Esophagus muscularis mucosa (tissue), 4 donors: Measurements from ENCODE around the gene PFDN6. TPM values are rescaled to one million over a fixed set of nuclear protein-coding genes. Genes with fewer than 3 reads are reported as not detected.
A peak's percentile ranks its signal among the peaks of the same experiment; 100 is the strongest.

Experiments used
- DNase-seq: peaks from one replicate; pipeline ENCODE4 v3.0.0-alpha.2; 2017; ENCODE audit errors: extremely low spot score
- H3K27ac ChIP-seq, 4 donors: fragments of 200-600 bp; sonication (generic); replicated peaks in 1 of 4; 1 replicate in 3 of 4; 2 replicates in 1 of 4; pipeline ENCODE4 v1.5.1; 2016 to 2019; ENCODE audit warnings: mild to moderate bottlenecking in 1 of 4
- H3K27me3 ChIP-seq, 4 donors: fragments of 200-600 bp; sonication (generic); one replicate each; pipeline versions ENCODE4 v1.5.1 to v1.6.0; 2016 to 2019
- H3K36me3 ChIP-seq, 4 donors: fragments of 200-600 bp; sonication (generic); one replicate each; pipeline ENCODE4 v1.5.1; 2016 to 2019
- H3K4me1 ChIP-seq, 4 donors: fragments of 200-600 bp; sonication (generic); one replicate each; pipeline ENCODE4 v1.5.1; 2016 to 2019
- H3K4me3 ChIP-seq, 4 donors: fragments of 200-600 bp; sonication (generic); 1 replicate in 2 of 4; 2 replicates in 2 of 4; pipeline ENCODE4 v1.5.1; 2016 to 2019; ENCODE audit warnings: mild to moderate bottlenecking in 4 of 4, moderate library complexity in 1 of 4
- H3K9me3 ChIP-seq, 4 donors: fragments of 200-600 bp; sonication (generic); 1 replicate in 3 of 4; 2 replicates in 1 of 4; pipeline ENCODE4 v1.5.1; 2016 to 2019
- CTCF ChIP-seq, 3 experiments: fragments of 200-600 bp in 2 of 3; fragments of 450-650 bp in 1 of 3; sonication (generic) in 2 of 3; IDR thresholded peaks; one replicate each; pipeline ENCODE4 v1.5.1; 2017 to 2019; ENCODE audit warnings: antibody characterized with exemption in 3 of 3, mild to moderate bottlenecking in 2 of 3, moderate library complexity in 1 of 3
- EP300 ChIP-seq: sonication (generic); formaldehyde crosslinking; IDR thresholded peaks from one replicate; pipeline ENCODE4 v1.6.1; 2017; ENCODE audit warnings: antibody characterized with exemption
- POLR2A ChIP-seq: fragments of 450-650 bp; IDR thresholded peaks from one replicate; pipeline ENCODE4 v1.6.1; 2017; ENCODE audit warnings: antibody characterized with exemption, moderate library complexity, mild to moderate bottlenecking, low read depth
- POLR2AphosphoS5 ChIP-seq, 2 donors: sonication (generic); formaldehyde crosslinking; IDR thresholded peaks; one replicate each; pipeline ENCODE4 v1.6.1; 2017; ENCODE audit warnings: antibody characterized with exemption in 2 of 2
- WGBS: methylation state at CpG from one replicate; pipeline ENCODE4 v1.1.5; 2018; 5-methylcytosine and 5-hydroxymethylcytosine counted together
- intact Hi-C: fragments of 100-400 bp; cut with DNase I; formaldehyde crosslinking; loops from one replicate; pipeline ENCODE4 v1.15.1; 2023
- total RNA-seq, 4 donors: library from RNA; depleted of rRNA; stranded (reverse); fragments of >200 nt; gene quantifications; one replicate each; pipeline versions ENCODE4 v1.1.0 to v1.2.1, GENCODE V29; 2016

PFDN6 gene
- total RNA-seq, 4 donors from 2014 or later: 29.1 to 54.2 (median 43.7) TPM

DNA sequence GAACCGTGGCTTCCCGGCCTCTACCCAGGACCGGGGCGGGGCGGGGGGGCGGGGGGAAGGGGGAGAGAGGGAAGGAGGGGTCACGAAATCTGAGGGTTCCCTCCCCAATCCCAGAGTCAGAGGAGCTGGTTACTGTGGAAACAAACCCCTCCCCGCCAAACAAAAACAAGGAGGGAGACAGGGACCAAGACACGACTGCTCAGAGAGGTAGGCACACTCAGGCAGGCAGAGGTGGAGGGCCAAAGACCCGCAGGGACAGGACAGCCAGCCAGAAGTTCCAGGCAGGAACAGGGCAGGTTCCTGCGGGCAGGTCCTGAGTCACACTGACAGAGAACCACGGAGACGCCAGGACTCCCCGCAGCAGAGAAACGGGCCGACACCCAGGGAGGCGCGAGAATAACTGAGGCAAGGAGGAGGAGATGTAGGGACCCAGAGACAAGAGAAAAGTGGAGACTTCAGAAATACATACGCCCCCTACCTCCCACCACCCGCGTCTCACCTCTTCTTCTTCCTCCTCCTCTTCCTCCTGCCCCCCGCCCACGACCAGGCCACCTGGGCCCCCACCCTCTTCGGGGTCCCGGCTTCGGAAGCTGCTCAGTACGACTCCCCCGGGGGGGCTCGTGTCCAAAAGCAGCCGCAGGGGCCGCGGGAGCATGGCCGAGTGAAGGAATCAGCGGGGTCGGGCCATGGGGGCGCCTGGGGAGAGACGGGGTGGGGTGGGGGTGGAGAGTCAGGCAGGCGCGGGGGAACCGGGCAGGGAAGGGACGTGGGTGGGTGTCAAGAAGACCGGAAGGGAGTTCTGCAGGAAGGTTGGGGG lies 8.8 kb downstream of the PFDN6 start:
- intact Hi-C loops: no loop called here
- Histone ChIP-seq H3K4me1 (peaks cover 28 to 60% (median 41%) of the 10 kb centered on the region in 4 donors), H3K27me3 (no peaks in the 10 kb centered on the region), H3K27ac (peak overlapping the region; percentile 93 to 99 (median 98)), H3K4me3 (peak overlapping the region; percentile 69 to 98 (median 82)), H3K36me3 (peaks cover 14 to 56% (median 52%) of the 10 kb centered on the region in 4 donors), H3K9me3 (no peaks in the 10 kb centered on the region)
- WGBS: 1% methylated on average over 31 of the region's 42 CpGs
- no peak for TF ChIP-seq CTCF (IDR thresholded peaks at IDR 0.05)
- no peak for TF ChIP-seq EP300
- no peak for TF ChIP-seq POLR2A
- TF ChIP-seq POLR2AphosphoS5 (IDR thresholded peaks at IDR 0.05): peak; percentile 33 to 77
- peak; percentile 94 for DNase-seq

- Histone ChIP-seq H3K36me3 (peaks cover 18 to 56% (median 52%) of the 10 kb centered on the region in 4 donors), H3K9me3 (no peaks in the 10 kb centered on the region), H3K27ac (peak within 1 kb of the TSS; percentile 93 to 99 (median 98)), H3K27me3 (no peaks in the 10 kb centered on the region), H3K4me1 (peaks cover 28 to 60% (median 42%) of the 10 kb centered on the region in 4 donors), H3K4me3 (peak within 1 kb of the TSS; percentile 69 to 98 (median 82))
- TF ChIP-seq POLR2A (no peak), CTCF (IDR thresholded peaks at IDR 0.05) (no peak), EP300 (no peak), POLR2AphosphoS5 (IDR thresholded peaks at IDR 0.05) (no peak)
- no CpG with 5 or more reads among the region's 34 CpGs for WGBS
- intact Hi-C loops: no loop called here
- peak; percentile 96 for DNase-seq
Observed at GRCh38 chr6:33298773-33299236, 9.4 kb downstream of the PFDN6 start, which contains the start of gene RGL2. TSS of gene RGL2 (minus strand) at chr6:33298942. CDS start at chr6:33298610, 332 bp downstream.

DNA sequence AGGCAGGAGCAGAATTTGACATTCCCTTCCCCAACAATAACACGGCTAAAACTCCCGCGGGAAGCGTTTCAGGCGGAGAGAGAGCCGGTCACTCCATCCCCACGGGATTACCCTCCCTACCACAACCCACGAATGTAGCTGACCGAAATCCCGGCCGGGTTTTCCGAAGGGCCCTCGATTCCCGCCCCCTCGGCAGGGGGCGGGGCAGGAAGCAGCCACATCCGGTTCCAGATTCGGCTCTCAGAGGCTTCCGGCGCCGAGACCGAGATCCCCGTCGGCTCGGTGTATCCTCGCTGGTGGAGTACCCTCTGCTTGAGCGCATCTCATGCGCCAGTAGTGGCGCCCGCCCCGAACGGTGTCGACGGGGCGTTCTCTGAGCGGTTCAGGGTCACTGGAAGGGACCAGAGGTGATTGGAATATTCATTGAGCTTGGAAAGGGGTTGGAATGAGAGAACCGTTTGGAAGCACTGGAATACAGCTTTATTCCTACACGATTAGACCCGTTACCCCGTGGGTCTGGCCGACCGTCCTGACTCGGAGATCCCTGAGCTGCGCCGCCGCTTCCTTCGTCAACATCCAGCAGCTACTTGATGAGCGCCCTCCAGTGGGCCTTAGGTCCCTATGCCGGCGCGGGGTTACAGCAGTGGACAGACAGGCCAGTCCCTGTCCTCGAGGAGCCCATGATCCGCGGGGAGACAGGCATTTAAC lies 10.0 kb downstream of the PFDN6 start:
- H3K36me3 ChIP-seq: peaks cover 23 to 56% (median 53%) of the 10 kb centered on the region in 4 donors
- no peaks in the 10 kb centered on the region for H3K9me3 ChIP-seq
- TF ChIP-seq CTCF (IDR thresholded peaks at IDR 0.05) (peak; percentile 70 to 80 (median 78)), POLR2AphosphoS5 (IDR thresholded peaks at IDR 0.05) (peak; percentile 85 to 96), POLR2A (peak; percentile 35), EP300 (no peak)
- peak overlapping the region; percentile 93 to 99 (median 98) for H3K27ac ChIP-seq
- H3K4me1 ChIP-seq: peaks cover 28 to 59% (median 45%) of the 10 kb centered on the region in 4 donors
- intact Hi-C loops: no loop called here
- peak; percentile 97 for DNase-seq
- H3K27me3 ChIP-seq: no peaks in the 10 kb centered on the region
- H3K4me3 ChIP-seq: peak overlapping the region; percentile 69 to 98 (median 82)
- 1% methylated on average over 17 of the region's 54 CpGs for WGBS

DNA sequence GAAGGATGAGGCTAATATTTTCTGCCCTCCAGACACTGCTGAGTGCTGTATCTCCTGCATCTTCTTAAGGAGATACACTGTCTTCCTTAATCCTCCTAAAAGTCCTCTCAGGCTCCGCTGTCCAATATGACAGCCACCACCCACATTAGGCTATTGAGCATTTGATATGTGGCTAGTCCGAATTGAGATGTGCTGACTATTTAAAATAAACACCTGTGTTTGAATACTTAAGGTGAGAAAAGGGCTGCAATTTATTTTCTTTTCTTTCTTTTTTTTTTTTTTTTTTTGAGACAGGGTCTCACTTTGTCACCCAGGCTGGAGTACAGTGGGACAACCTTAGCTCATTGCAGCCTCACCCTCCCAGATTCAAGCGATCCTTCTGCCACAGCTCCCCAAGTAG lies 12.5 kb downstream of the PFDN6 start:
- intact Hi-C loops: no loop called here

More for the DNA sequence above, 12.5 kb downstream of the PFDN6 start:
- Histone ChIP-seq H3K4me1 (peaks cover 30 to 62% (median 46%) of the 10 kb centered on the region in 4 donors), H3K4me3 (no peak overlapping the region), H3K27me3 (no peaks in the 10 kb centered on the region), H3K9me3 (no peaks in the 10 kb centered on the region), H3K36me3 (peaks cover 22 to 55% (median 44%) of the 10 kb centered on the region in 4 donors), H3K27ac (no peak overlapping the region)
- WGBS: 91% methylated on average over 3 of the region's 3 CpGs
- DNase-seq: no peak
- no peak for TF ChIP-seq POLR2A
- TF ChIP-seq POLR2AphosphoS5 (IDR thresholded peaks at IDR 0.05): no peak
- no peak for TF ChIP-seq CTCF (IDR thresholded peaks at IDR 0.05)
- no peak for TF ChIP-seq EP300
